ENCODE measurements around the gene RBX1.
A peak's percentile ranks its signal among the peaks of the same experiment; 100 is the strongest.
"Not testable (repeated sequence)": the region's sequence is repeated elsewhere in the genome, so short reads cannot be mapped to it uniquely, and the experiment has no call there.

Gene RBX1

DNA sequence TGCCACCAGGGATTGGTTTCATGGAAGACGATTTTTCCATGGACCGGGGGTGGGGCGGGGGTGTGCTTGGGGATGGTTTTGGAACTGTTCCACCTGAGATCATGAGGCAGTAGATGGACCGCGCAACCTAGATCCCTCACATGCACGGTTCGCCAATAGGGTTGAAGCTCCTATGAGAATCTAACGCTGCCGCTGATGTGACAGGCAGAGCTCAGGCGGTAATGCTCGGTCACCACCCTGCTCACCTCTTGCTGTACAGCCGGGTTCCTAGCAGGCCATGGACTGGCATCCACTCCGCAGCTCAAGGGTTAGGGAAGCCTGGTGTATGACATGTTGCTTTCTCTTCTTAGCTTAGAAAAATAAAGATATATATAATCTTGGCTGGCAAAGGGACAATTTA is 22.0 kb downstream of the RBX1 start:
- no peak for DNase-seq

DNA sequence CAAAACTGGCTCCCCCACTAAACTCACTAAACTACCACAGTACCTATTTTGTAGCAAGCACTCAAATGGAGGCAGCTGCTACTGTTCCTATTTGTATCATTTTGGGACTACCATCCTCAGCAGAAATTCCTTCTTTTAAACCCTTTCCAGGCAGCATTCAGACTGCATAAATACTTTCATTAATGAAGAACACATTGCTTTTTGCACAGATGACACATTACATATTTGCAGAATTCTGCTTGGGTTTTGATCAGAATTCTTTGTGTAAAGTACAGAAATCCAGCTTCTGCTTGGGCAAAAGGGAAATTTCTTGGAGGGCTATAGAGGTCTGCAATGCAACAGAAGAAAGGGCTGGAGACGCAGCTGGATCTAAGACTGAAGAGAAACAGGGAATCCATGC is 24.2 kb downstream of the RBX1 start:
- DNase-seq = no peak

DNA sequence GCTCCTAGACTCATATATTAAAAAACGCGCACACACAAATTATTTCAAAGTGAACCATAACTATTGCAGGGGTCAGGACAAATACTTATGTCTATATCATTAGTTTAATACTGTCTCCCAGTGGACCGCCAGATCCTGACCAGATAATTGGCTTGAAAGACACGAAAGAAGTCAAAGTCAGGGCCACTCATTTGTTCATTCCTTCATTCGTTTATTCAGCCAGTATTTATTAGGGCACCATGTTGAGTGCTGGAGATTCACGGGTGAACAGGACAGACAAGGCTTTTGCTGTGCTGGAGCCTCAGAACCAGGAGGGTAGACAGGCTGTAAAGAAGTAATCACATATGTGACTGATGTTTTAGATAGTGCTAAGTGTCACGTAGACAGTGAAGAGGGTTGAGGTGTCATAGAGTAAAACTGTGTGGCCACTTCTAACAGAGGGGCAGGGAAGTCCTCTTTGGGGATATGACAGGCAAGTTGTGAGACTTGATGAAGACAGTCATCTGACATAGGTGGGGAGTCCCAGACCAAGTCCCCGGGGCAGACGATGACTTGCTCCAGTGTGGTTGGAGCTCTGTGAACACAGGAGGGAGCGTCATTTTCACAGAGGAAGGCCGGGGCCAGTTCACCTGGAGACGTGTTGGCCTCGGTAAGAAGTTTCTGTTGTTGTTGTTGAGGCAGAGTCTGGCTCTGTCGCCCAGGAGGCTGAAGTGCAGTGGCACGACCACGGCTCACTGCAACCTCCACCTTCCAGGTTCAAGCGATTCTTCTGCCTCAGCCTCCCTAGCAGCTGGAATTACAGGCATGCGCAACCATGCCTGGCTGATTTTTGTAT is 25.9 kb downstream of the RBX1 start:
- DNase-seq = no peak

DNA sequence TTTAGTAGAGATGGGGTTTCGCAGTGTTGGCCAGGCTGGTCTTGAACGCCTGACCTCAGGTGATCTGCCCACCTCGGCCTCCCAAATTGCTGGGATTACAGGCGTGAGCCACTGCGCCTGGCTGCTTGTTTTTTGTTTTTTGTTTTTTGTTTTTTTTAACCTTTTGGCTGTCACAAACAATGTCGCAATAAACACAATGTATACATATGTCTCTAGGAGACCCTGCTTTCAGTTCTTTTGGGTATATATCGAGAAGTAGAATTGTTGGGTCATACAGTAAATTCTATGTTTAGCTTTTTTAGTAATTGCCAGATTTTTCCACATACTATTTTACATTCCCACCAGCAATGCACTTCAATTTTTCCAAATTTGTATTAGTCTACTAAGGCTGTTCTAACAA is 28.0 kb downstream of the RBX1 start:
- DNase-seq = no peak

DNA sequence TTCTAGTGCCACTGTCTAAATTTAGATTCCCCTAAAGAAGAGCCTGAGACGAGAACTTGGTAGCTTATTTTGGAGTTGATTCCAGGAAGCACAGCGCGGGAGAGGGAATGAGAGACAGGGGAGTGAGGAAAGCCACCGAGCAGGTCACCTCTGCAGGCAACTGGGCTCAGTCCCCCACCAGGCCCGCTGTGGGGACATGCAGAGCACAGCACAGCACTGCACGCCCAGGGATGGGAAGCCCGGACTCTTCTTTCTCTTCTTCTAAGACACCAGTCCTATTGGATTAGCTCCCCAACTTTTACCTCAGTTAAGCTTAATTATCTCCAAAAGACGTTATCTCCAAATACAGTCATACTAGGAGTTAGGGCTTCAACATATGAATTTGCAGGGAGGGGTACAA is 28.7 kb downstream of the RBX1 start:
- no peak for DNase-seq

DNA sequence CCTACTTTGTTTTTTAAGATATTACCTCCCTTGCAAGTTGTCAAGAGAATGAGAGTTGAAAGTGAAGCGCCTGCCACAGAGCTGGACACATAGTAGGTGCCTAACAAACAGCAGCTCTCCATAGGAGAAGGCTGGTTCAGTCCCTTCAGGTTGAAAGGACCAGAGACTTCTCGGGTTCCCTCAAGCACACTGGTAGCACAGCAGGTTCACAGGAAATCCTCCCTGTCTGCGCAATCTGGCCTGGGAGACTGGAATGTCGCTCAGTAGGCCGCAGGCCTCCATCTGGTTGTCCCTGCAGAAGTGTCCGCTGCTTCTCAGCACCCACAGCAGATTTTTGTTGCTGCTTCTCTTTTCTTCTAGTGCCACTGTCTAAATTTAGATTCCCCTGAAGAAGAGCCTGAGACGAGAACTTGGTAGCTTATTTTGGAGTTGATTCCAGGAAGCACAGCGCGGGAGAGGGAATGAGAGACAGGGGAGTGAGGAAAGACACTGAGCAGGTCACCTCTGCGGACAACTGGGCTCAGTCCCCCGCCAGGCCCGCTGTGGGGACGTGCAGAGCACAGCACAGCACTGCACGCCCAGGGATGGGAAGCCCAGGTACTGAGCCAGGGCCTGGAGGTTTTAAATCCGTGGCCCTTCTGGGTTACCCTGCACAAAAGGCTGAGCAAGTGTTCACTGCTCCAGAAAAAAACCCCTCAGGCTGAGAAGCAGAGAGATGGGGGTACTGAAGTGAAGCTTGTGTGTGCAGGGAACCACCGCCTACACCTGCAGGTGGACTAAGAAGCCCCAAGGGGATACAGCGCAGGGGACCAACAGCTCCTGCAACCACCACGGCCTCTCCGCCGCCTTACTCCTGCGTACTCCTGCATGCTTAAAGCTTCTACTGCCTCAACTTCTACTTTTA is 31.6 kb downstream of the RBX1 start:
- DNase-seq = no peak

DNA sequence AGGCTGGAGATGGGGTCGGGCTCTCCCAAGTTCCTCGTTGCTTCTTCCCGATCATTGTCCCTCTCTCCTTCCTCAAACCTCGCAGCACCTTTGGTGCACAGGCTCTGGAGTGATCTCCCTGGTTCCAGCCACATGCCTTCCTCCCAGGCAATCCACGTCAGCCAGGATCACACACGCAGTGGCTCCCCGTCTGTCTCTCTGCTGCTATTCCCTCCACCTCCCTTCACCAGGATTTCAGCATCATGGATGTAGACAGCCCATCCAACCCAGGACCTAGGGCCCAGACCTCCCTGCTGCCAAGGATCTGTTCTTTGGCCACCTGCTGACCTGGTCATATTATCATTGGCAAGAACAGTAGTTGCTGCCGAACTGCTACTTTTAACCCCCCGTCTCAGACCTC is 40.1 kb downstream of the RBX1 start:
- no peak for DNase-seq

DNA sequence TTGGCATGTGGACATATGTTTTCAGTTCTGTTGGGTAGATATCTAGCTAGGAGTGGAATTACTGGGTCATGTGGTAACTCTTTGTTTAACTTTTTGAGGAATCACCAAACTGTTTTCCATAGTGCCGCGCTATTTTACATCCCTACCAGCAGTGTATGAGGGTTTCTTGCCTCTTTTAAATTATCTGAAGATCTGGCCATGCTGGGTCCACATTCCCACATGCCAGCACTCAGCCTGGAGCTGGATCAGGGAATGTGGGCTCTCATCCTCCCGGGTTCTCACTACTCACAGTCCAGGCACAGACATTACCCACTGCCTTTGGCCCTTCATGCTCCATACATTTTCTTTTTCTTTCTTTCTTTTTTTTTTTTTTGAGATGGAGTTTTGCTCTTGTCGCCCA is 44.6 kb downstream of the RBX1 start:
- no peak for DNase-seq

DNA sequence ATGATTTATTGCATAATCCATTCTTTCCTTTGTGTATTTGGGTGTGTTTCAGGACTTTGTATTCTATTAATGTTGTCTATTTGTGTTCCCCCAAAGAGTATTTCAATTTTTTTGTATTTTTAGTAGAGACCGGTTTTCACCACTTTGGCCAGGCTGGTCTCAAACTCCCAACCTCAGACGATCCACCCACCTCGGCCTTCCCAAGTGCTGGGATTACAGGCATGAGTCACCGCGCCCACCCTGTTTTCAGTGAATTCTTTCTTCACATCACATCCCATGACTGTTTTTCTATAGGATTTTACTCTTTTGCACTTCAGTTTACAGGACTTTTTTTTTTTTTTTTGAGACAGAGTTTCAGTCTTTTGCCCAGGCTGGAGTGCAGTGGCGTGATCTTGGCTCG is 46.3 kb downstream of the RBX1 start:
- no peak for DNase-seq

DNA sequence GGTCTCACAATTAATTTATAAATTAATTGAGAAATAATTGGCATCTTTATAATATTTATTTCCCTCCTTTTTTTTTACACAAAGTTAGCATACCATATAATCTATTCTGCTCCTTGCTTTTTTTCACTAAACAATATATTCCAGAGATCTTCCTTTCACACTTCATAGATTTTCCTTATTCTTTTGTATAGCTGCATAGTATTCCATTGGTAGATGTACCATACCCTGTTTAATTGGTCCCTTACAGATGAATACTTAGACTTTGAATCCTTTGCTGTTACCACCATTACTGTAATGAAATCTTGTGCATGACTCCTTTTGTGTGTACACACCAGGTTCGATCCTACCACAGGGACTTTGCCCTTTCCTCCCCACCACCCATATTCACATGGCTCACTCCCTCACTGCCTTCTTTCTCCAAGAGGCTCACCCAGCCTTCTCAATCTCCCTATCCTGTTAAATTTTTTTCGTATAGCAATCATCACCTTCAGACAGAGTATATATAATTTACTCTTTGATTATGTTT is 48.9 kb downstream of the RBX1 start:
- DNase-seq = no peak

DNA sequence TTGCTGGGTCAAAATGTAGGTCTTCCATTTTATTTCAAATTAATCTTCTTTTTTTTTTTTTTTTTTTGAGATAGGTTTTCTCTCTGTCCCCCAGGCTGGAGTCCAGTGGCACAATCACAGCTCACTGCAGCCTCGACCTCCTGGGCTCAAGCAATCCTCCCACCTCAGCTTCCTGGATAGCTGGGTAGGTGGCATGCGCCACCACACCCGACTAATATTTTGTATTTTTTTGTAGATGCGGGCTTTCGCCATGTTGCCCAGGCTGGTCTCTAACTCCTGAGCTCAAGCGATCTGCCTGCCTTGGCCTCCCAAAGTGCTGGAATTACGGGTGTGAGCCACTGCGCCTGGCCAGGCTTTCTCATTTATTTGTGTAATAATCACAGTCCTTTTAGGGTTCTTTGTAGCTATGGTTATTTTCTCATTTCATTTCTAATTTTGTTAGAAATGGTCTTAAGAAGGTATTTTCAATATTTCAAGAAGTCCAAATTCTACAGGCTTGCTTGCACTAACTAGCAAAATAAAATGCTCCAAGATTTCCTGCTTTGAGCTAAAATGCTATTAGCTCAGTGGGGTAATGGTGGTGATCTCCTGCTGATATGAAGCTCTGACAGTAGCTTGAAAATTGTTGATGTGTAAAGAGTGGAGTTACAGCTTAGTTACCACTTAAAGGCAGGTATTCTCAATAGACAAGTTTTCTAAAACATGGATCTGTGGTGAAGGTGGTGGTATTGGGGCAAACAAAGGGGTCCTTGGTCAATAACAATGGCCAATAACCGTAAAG is 50.0 kb downstream of the RBX1 start:
- no peak for DNase-seq

DNA sequence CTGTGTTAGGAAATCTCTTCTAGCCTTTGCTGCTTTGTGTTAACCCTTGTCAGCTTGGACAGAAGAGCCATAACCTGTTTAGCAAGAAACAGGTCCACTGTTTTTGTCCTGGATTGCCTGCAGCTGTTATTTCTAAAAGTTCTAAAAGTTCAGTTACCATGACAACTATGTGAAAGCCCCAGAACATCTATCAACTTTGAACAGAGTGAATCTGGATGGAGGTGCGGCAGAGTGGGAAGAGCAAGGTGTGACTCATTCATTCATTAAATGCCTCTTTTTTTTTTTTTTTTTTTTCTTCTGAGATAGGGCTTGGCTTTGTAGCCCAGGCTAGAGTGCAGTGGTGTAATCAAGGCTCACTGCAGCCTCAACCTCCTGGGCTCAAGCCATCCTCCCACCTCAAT is 50.5 kb downstream of the RBX1 start:
- no peak for DNase-seq

DNA sequence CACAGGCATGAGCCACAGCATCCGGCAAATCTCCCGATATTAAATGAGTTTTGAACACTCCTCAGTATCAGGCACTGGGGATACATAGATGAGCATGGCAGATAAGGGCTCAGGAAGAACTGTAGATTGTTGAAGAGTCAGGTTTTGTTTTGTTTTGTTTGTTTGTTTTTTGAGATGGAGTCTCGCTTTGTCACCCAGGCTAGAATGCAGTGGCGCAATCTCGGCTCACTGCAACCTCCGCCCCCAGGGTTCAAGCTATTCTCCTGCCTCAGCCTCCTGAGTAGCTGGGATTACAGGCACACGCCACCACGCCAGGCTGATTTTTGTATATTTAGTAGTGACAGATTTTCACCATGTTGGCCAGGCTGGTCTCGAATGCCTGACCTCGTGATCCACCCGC is 51.2 kb downstream of the RBX1 start:
- not testable (repeated sequence) for DNase-seq

DNA sequence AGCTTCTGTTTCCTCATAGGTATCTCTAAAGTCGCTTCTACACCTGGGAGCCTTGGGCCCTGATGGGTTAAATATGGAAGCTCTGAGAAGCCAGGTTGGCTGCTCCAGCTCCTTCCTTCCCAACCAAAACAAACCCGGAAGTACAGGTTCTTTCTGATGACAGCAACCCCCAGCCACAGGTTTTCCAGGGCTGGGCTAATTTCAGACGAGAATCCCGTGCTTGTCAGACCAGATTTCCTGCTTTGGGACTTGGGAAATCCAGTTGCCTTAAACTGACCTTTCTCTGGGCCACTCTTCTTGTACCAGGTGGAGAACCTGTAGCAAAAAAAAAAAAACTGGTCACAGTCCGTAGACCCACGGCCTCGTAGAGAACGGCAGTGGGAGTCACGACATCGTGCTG is 51.9 kb downstream of the RBX1 start:
- no peak for DNase-seq

DNA sequence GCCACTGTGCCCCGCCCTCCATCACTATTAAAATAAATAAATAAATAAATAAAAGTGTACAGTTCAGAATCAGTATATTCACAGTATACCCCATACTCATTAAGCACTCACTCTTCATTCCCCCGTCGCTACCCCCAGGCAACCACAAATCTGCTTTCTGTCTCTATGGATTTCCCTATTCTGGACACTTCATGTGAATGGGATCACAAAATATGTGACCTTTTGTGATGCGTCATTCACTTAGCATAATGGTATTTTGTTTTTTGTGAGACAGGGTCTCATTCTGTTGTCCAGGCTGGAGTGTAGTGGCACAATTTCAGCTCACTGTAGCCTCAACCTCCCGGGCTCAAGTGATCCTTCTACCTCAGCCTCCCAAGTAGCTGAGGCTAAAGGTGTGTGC is 52.8 kb downstream of the RBX1 start:
- DNase-seq = no peak

DNA sequence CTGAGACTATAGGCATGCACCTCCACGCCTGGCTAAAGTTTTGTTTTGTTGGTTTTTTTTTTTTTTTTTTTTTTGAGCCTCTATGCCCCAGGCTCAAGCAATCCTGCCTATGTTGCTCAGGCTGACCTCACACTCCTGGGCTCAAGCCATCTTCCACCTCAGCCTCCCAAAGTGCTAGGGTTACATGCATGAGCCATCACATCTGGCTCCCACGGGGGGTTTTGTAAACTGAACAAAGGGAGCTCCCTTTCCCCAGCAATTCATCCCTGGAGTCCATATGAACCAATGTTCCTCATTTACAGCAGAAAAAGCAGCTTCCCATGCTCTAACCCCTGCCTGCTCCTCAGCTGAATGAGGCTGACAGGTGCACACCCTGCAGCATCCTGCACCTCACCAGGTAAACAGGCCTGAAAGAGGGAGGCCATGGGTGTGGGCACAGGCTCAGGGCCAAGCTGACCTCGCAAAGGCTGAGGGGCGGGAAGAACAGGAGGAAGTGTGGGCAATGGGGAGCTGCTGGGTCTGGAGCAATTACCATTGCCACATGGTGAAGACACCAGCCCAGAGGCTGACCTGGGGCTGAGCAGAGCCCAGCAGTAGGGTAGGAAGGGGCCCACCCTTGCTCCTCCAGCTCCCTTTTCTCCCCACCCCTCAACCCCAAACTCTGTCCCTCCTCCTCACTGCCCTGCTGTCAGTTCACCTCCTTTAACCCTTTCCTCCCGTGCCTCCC is 58.2 kb downstream of the RBX1 start:
- no peak for DNase-seq

DNA sequence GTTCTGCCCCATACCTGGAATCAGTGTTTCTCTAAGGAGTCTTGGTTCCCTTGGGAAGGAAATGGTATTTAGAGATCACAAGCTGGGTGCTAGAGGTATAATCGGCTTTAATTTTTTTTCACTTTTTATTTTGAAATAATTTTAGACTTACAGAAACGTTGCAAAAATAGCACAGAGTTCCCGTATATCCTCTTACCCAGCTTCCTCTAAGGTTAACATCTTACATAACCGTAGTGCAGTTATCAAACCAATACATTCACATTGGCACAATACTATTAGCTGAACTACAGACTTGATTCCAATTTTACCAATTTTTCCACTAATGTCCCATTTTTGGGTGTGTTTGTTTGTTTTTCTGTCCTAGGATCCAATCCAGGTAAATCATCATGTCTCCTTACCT is 63.8 kb downstream of the RBX1 start:
- DNase-seq = no peak

DNA sequence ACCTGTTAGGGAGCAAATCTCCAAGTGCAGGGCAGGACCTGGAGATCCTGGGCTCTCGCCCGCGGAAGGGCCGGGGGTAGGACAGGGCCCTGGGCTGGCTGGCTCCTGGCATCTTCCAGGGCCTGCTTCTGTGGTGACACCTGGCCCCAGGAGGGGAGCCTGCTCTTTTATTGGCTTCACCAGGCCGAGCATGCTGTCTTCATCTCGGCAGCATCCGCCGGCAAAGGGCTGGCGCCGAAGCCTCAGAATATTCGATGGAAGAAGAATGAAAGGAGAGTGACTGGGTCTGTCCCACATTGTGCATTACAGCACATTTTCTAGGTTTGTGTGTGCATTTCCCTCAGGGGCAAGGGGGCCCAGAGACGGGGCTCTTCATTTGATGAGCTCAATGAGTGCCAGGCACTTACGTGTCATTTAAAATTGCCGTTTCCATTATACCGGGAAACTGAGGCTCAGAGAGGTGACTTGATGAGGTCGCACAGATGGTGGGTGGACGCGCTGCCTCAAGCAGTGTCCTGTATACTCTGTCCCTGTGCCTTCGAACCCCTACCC is 70.0 kb downstream of the RBX1 start:
- no peak for DNase-seq

DNA sequence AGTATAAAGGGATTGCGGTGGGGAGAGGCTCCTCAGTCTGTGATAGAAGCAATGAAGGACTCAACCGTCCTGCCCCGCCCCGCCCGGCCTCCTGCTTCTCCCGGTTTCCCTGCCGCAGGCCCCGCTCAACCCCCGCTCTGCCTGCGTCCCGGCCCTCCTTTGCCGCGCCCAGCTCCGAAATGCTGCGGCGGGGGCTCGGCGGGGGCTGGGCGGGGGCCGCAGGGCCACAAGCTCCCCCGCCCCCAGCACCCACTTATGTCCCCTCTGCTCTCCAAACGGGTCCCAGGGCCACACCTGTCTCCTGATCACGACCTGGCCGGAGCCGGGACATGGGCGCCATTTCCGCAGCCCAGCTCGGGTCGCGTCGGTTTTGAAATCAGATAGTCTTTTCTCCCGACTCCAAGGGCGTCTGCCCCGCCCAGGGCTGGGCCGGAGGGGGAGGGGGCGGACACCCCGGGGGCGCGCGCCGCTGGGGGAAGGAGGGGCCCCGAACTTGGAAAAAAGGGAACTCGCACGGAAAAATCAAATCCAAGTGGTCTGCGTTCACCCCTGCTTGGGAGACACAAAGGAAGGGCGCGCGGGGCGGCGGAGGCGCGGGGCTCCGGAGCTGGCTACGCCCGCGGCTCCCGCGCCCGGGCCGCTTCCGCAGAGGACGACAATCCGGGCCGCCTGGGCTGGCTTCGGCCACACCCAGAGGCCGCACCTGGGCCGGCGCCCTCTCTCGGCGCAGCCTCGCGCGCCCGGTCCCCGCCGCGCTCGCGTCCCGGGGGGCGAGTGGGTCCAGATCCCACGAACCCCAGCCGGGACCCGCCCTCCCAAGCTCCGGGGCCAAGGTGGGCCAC is 70.7 kb downstream of the RBX1 start:
- DNase-seq = peak; percentile 38

DNA sequence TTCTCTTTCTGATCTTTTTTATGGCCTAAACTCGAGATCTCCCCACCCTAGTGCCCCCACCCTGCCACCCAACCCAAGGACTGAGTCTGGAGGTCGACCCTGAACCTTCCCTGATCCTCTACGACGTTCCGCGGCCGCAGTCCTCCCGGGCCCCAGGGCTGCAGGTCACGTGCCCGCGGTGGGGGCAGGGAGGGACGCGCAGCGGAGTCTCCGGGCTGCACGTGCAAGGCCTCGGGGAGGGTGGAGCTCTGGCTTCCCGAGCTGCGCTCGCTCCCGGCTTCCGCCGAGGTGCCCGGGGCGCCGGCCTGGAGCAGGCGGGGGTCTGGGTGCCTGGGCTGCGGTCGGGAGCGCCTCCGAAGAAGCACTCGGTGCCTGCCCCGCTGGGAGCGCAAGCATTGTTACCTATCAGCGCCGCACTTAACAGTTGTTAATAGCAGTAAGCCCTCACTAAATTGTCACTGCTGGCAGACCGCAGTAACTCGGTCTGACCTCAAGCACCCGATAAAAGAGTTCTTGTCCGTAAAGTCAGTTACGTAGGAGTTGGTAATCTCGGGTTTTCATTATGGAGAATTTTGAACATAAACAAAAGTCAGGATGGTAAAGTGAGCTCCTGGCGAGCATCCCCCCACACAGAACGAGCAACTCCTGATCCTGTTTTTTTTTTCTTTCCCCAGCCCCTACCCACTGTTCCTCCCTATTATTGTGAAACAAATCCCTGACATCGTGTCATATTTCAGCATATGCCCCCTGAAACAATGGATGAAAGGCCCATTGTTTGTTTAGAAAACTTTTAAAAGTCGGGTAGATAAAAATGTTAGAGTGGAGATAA is 71.5 kb downstream of the RBX1 start:
- DNase-seq = peak; percentile 48
